Natural killer cell (primary cell): ENCODE results near the gene XRCC6. TPM values are rescaled to one million over a fixed set of nuclear protein-coding genes. Genes with fewer than 3 reads are reported as not detected.

Source experiments
- ATAC-seq, 3 donors: fragments of 150-1000 bp in 2 of 3; fragments of 200-7000 bp in 1 of 3; cut with Tn5 transposase; 1 replicate in 1 of 3; 2 replicates in 2 of 3; pipeline ENCODE4 v1.10.0; 2021; ENCODE audit warnings: mild to moderate bottlenecking in 2 of 3, moderate library complexity in 2 of 3
- DNase-seq, 2 donors: peaks; one replicate each; pipeline versions ENCODE4 v3.0.0 to v3.0.0-alpha.2; 2013 to 2021; ENCODE audit warnings: mixed read lengths in 1 of 2
- H3K27ac ChIP-seq: one replicate; pipeline ENCODE4 v1.5.1; 2013; ENCODE audit warnings: mild to moderate bottlenecking, low read length
- H3K27me3 ChIP-seq: one replicate; pipeline ENCODE4 v1.6.1; 2013; ENCODE audit warnings: low read length; ENCODE audit not compliant: control insufficient read depth, insufficient read depth
- H3K36me3 ChIP-seq: one replicate; pipeline ENCODE4 v1.6.1; 2013; ENCODE audit warnings: low read length; ENCODE audit not compliant: control insufficient read depth, insufficient read depth
- H3K4me1 ChIP-seq: one replicate; pipeline ENCODE4 v1.6.1; 2013; ENCODE audit warnings: low read length; ENCODE audit not compliant: control insufficient read depth, insufficient read depth
- H3K4me3 ChIP-seq: one replicate; pipeline ENCODE4 v1.5.1; 2013; ENCODE audit warnings: low read length
- H3K9me3 ChIP-seq: one replicate; pipeline ENCODE4 v1.6.1; 2013; ENCODE audit warnings: low read length; ENCODE audit not compliant: control insufficient read depth, insufficient read depth
- H3K27ac Mint-ChIP-seq, 2 donors: one replicate each; pipeline ENCODE4 v1.8.0; 2022; ENCODE audit warnings: mild to moderate bottlenecking in 2 of 2, mixed read lengths in 2 of 2, moderate library complexity in 1 of 2
- H3K27me3 Mint-ChIP-seq, 2 donors: one replicate each; pipeline ENCODE4 v1.8.0; 2022; ENCODE audit warnings: low read depth in 2 of 2, mixed read lengths in 2 of 2
- H3K36me3 Mint-ChIP-seq: one replicate; pipeline ENCODE4 v1.8.0; 2022; ENCODE audit warnings: mixed read lengths
- H3K4me1 Mint-ChIP-seq, 2 donors: one replicate each; pipeline ENCODE4 v1.8.0; 2022; ENCODE audit warnings: mixed read lengths in 2 of 2
- H3K4me3 Mint-ChIP-seq: one replicate; pipeline ENCODE4 v1.8.0; 2022; ENCODE audit warnings: mild to moderate bottlenecking, moderate library complexity, mixed read lengths
- H3K9me3 Mint-ChIP-seq, 2 donors: one replicate each; pipeline ENCODE4 v1.8.0; 2022; ENCODE audit warnings: mixed read lengths in 2 of 2
- WGBS: methylation state at CpG from one replicate; pipeline ENCODE4 v1.1.7; 2013; ENCODE audit warnings: missing lambda C conversion rate; ENCODE audit not compliant: insufficient coverage; 5-methylcytosine and 5-hydroxymethylcytosine counted together
- intact Hi-C: fragments of 100-400 bp; cut with micrococcal nuclease; formaldehyde crosslinking; loops from one replicate; pipeline ENCODE4 v1.14.2; 2022
- total RNA-seq, 4 donors: library from RNA; stranded (reverse); fragments of 120-200 nt in 1 of 4; gene quantifications; one replicate each; pipeline versions ENCODE4 v1.2.3 to v1.2.4, GENCODE V29; 2013 to 2022
- TF ChIP-seq, protein P1 (sequence below): fragments of 200-600 bp; IDR thresholded peaks from one replicate; pipeline ENCODE4 v1.8.0; 2022; ENCODE audit warnings: antibody characterized with exemption

Gene XRCC6
- total RNA-seq, 3 donors from 2014 or later (not counting 1 experiment from before 2014, with no cell fraction given): 134 to 142 (median 140) TPM

DNA sequence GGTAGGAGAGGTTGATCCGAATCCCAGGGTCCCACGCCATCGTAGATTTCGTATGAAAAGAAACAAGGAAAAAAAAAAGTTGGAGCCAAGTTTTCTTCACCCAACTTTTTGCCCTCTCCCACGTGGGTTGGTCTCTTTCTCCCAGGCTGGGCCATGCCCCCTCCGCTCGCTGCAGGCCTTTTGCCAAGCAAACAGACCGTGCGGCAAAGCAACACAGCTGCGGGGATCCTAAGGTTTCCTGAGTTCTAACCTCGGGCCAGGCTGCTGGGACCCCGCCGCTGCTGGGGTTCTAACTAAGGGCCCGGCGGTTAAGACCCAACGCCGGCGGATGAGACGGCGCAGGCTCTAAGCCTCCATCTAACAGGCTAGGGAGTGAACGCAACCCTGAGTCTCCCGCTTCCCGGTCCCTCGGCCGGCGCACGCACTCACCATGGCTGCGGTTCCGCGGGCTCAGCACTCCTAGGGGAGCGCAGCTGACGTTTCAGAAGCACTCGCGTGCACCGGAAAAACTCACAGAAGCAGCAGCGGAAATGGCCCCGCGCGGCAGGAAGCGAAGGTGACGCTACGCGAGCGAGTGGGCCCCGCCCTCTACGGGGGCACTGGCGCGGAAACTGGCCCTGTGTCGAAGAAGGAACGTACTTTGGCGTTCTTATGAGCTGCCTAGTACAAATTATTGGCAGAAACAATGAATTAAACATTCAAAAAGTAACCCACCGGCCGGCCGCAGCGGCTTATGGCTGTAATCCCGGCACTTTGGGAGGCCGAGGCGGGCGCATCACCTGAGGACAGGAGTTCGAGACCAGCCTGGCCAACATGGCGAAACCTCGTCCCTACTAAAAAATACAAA is 67.5 kb downstream of the XRCC6 start, which contains the start of gene SNU13:
TSS of gene SNU13 (minus strand) at position 503 of the 847 bp plus-strand sequence. CDS start at position 432, 71 bp downstream.
- Mint-ChIP-seq H3K4me1 (peaks cover 19 to 23% of the 10 kb centered on the region in 2 donors), H3K36me3 (no peaks in the 10 kb centered on the region), H3K27ac (peak within 1 kb of the TSS; percentile 97 to 98), H3K4me3 (peak within 1 kb of the TSS; percentile 97), H3K9me3 (no peaks in the 10 kb centered on the region), H3K27me3 (no peaks in the 10 kb centered on the region)
- H3K4me1 ChIP-seq: peaks cover 18% of the 10 kb centered on the region
- peak within 1 kb of the TSS; percentile 92 for H3K4me3 ChIP-seq
- under 1% methylated on average over 61 of the region's 62 CpGs for WGBS
- no peaks in the 10 kb centered on the region for H3K9me3 ChIP-seq
- peak; percentile 94 to 97 (median 95) for ATAC-seq
- no peaks in the 10 kb centered on the region for H3K36me3 ChIP-seq
- intact Hi-C loops: loop anchor here (2.0 kb wide), 1 partner anchor 22 kb away; no protein-coding TSS in a partner anchor
- TF ChIP-seq, protein P1, sequence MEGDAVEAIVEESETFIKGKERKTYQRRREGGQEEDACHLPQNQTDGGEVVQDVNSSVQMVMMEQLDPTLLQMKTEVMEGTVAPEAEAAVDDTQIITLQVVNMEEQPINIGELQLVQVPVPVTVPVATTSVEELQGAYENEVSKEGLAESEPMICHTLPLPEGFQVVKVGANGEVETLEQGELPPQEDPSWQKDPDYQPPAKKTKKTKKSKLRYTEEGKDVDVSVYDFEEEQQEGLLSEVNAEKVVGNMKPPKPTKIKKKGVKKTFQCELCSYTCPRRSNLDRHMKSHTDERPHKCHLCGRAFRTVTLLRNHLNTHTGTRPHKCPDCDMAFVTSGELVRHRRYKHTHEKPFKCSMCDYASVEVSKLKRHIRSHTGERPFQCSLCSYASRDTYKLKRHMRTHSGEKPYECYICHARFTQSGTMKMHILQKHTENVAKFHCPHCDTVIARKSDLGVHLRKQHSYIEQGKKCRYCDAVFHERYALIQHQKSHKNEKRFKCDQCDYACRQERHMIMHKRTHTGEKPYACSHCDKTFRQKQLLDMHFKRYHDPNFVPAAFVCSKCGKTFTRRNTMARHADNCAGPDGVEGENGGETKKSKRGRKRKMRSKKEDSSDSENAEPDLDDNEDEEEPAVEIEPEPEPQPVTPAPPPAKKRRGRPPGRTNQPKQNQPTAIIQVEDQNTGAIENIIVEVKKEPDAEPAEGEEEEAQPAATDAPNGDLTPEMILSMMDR: no peak
- H3K27ac ChIP-seq: peak within 1 kb of the TSS; percentile 100
- no peaks in the 10 kb centered on the region for H3K27me3 ChIP-seq
- DNase-seq: peak; percentile 85 to 98

DNA sequence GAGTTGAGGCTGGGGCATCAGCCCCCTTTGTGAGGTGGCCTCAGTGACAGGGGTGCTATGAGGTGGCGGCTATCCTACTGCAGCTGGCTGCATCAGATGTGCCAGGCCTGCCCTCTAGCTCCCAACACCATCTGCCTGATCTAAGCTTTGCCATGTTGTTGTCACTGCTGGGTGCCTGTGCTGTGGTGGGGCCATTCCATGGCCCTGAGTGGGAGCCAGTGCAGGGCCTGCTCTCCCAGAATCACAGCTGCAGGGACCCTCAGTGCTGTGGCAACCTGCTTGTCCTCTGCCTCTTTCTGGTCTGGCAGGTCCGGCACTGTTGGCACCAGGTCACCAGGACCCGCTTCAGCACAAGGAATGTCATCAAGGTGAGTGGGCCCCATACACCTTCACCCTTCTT is 69.4 kb downstream of the XRCC6 start:
- peaks cover 19 to 23% of the 10 kb centered on the region in 2 donors for H3K4me1 Mint-ChIP-seq
- no peaks in the 10 kb centered on the region for H3K9me3 Mint-ChIP-seq
- no peaks in the 10 kb centered on the region for H3K36me3 Mint-ChIP-seq
- TF ChIP-seq, protein P1: no peak
- intact Hi-C loops: no loop called here
- Histone ChIP-seq H3K4me3 (no peak overlapping the region), H3K4me1 (peaks cover 18% of the 10 kb centered on the region), H3K9me3 (no peaks in the 10 kb centered on the region), H3K27ac (no peak overlapping the region), H3K27me3 (no peaks in the 10 kb centered on the region), H3K36me3 (peaks cover 3% of the 10 kb centered on the region)
- H3K27ac Mint-ChIP-seq: peak overlapping the region; percentile 97 to 98
- H3K27me3 Mint-ChIP-seq: no peaks in the 10 kb centered on the region
- H3K4me3 Mint-ChIP-seq: peak overlapping the region; percentile 97
- DNase-seq (peak in 1 of 2 donors; percentile 23), ATAC-seq (no peak)
- 97% methylated on average over 3 of the region's 3 CpGs for WGBS

DNA sequence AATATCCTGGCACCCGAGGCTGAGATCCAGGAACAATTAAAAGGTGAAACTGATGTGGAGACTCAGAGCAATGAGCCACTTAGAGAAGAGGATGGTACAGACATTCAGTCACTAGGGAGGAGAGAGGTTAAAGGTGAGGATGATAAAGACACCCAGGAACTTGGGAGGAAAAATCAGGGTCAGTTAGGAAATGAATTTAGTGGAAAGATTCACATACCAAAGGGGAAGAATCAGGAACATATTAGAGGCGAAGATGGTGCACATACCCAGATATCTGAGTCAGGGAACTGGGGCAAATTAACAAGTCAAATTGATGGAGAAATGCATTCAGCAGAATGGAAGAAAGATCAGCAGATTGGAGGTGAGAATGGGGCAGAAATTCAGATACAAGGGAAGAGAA is 74.1 kb downstream of the XRCC6 start:
- no peak for DNase-seq
- no peaks in the 10 kb centered on the region for H3K36me3 Mint-ChIP-seq
- Histone ChIP-seq H3K27ac (no peak overlapping the region), H3K4me1 (peaks cover 18% of the 10 kb centered on the region), H3K9me3 (no peaks in the 10 kb centered on the region), H3K27me3 (no peaks in the 10 kb centered on the region), H3K36me3 (peaks cover 3% of the 10 kb centered on the region), H3K4me3 (no peak overlapping the region)
- no peaks in the 10 kb centered on the region for H3K27me3 Mint-ChIP-seq
- H3K27ac Mint-ChIP-seq: no peak overlapping the region
- no peak for ATAC-seq
- H3K4me1 Mint-ChIP-seq: peaks cover 6 to 17% of the 10 kb centered on the region in 2 donors
- intact Hi-C loops: no loop called here
- no peaks in the 10 kb centered on the region for H3K9me3 Mint-ChIP-seq
- 100% methylated on average over 2 of the region's 2 CpGs for WGBS
- TF ChIP-seq, protein P1: no peak
- no peak overlapping the region for H3K4me3 Mint-ChIP-seq
